ENCODE measurements around the gene DYNC1I2.
"Not testable (repeated sequence)": the region's sequence is repeated elsewhere in the genome, so short reads cannot be mapped to it uniquely, and the experiment has no call there.

Gene DYNC1I2

DNA sequence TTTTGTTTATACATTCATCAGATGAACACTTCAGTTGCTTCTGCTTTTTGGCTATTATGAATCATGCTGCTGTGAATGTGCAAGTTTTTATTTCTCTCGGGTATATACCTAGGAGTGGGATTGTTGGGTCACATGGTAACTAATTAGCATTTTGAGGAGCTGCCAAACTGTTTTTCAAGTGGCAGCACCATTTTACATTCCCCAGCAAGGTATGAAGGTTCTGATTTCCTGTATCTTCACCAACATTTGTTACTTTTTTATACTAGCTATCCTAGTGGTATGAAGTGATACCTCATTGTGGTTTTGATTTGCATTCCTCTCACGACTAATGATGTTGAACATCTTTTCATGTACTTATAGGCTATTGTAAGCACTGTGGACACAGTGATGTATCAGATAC lies 53.9 kb downstream of the DYNC1I2 start:
- no peak overlapping the region for H3K27ac Mint-ChIP-seq
- peaks cover 75% of the 10 kb centered on the region for H3K36me3 Mint-ChIP-seq
- H3K4me3 Mint-ChIP-seq: no peak overlapping the region
- ATAC-seq: peak; percentile 65
- H3K9me3 Mint-ChIP-seq: no peaks in the 10 kb centered on the region
- H3K27me3 Mint-ChIP-seq: no peaks in the 10 kb centered on the region
- H3K4me1 Mint-ChIP-seq: peaks cover 29% of the 10 kb centered on the region

DNA sequence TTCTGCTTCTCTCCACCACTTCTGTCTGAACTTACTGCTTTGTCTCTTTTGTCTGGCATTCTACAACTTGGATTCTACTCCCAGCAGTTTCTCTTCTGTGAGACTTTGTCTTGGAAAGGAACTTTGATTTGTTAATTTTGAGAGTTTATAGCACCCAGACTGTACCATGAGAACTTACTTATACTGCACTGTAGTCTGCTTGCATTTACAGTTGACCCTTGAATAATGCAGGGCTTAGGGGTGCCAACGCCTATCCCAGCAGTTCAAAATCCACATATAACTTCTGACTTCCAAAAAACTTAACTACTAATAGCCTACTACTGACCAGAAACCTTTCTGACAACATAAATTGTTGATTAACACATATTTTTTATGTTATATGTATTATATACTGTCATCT lies 55.5 kb downstream of the DYNC1I2 start:
- no peak for ATAC-seq
- Mint-ChIP-seq H3K27me3 (no peaks in the 10 kb centered on the region), H3K4me3 (no peak overlapping the region), H3K27ac (no peak overlapping the region), H3K9me3 (no peaks in the 10 kb centered on the region), H3K4me1 (peaks cover 29% of the 10 kb centered on the region), H3K36me3 (peaks cover 63% of the 10 kb centered on the region)

DNA sequence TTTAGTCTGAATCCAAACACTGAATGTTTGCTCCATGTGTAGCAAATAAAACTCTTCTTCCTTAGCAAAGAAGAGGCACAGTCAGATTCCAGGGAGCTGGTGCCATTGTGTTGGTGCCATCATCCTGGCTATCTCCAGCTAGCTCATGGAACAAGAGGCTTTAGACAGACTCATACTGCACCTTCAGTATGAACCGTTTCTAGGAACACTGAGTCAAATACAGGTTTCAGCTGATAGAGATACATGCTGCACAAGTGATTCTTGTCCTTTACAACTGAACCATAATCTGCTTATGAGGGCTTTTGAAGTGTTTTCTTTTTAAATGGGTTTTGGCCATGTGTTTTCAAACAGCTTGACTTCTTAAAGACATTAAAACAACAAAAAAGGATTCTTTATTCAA lies 57.9 kb downstream of the DYNC1I2 start:
- Mint-ChIP-seq H3K27ac (no peak overlapping the region), H3K27me3 (no peaks in the 10 kb centered on the region), H3K9me3 (no peaks in the 10 kb centered on the region), H3K4me3 (no peak overlapping the region), H3K4me1 (peaks cover 29% of the 10 kb centered on the region), H3K36me3 (peaks cover 64% of the 10 kb centered on the region)
- ATAC-seq: no peak

DNA sequence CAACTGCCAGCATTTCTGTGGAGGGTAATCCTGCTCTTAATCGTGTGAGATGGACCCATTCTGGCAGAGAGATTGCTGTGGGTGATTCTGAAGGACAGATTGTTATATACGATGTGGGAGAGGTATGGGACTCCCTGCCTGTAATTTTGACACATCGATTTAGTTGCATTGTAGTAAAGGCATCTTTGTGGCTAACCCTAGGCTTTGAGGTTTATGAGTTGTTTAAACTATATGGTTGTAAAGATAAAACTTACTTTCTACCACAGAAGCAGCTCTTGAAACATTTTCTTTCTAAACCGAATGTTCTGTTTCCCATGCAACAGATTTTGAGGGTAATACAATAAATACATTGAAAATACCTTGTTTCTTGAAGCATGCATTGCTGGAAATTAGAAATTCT lies 58.5 kb downstream of the DYNC1I2 start:
- Mint-ChIP-seq H3K4me3 (no peak overlapping the region), H3K27me3 (no peaks in the 10 kb centered on the region), H3K36me3 (peaks cover 63% of the 10 kb centered on the region), H3K4me1 (peaks cover 25% of the 10 kb centered on the region), H3K27ac (no peak overlapping the region), H3K9me3 (no peaks in the 10 kb centered on the region)
- ATAC-seq: no peak

DNA sequence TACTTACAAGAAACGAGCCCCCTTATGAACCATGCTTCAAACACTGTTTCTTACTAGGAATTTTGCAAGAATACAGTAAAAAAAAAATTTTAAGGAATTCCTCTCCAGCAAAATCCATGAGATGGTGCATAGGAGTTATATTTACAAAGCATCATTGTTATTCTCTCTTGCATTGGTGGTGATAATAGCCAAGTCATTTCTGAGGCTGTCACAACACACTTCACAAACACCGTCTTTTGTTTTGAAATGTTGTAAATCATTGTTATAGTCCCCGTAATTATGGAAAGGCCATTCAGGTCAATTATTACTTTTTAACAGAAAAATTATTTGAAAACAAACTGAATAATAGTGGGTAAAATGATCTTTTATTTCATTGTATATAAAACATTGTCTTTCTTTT lies 60.1 kb downstream of the DYNC1I2 start:
- Mint-ChIP-seq H3K36me3 (peaks cover 52% of the 10 kb centered on the region), H3K27ac (no peak overlapping the region), H3K9me3 (no peaks in the 10 kb centered on the region), H3K4me1 (peaks cover 14% of the 10 kb centered on the region), H3K4me3 (no peak overlapping the region), H3K27me3 (no peaks in the 10 kb centered on the region)
- ATAC-seq: no peak

DNA sequence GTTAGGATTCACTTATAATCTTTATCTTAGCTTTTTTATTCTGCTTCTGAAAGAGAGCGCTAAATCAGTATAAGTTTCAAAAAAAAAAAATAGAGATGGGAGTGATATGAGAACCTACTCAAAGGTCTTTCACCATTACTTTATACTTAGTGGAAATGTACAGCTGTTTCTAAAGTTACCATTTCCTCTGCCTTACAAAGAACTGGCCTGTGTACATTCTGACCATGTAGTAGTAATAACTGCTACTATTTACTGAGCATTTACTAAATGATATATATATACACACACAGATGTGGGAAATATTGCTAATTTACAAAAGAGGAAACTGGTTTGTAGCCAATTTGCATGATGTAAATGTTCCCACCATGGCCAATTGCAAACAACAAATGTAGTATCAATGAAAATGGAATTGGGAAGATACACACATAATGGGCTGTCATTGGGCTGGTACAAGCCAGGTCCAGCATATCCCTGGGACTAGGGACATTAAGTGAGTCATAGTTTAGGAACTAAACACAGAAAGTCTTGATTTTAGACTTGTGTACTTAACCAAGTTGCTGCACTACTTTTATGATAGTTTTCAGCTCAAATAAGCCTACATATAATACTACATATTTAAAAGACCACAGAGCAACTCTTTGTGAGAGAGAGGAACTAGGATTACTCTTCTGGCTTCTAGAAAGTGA lies 67.1 kb downstream of the DYNC1I2 start:
- no peak overlapping the region for H3K4me3 Mint-ChIP-seq
- H3K9me3 Mint-ChIP-seq: peaks cover 16% of the 10 kb centered on the region
- no peak overlapping the region for H3K27ac Mint-ChIP-seq
- no peaks in the 10 kb centered on the region for H3K27me3 Mint-ChIP-seq
- peaks cover 65% of the 10 kb centered on the region for H3K36me3 Mint-ChIP-seq
- no peaks in the 10 kb centered on the region for H3K4me1 Mint-ChIP-seq
- no peak for ATAC-seq

DNA sequence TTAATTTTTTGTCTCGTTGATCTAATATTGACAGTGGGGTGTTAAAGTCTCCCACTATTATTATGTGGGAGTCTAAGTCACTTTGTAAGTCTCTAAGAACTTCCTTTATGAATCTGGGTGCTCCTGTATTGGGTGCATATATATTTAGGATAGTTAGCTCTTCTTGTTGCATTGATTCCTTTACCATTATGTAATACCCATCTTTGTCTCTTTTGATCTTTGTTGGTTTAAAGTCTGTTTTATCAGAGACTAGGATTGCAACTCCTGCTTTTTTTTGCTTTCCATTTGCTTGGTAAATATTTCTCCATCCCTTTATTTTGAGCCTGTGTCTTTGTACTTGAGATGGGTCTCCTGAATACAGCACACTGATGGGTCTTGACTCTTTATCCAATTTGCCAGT lies 71.5 kb downstream of the DYNC1I2 start:
- not testable (repeated sequence) for H3K4me3 Mint-ChIP-seq, ATAC-seq, H3K27me3 Mint-ChIP-seq, H3K4me1 Mint-ChIP-seq, H3K27ac Mint-ChIP-seq
- Mint-ChIP-seq H3K9me3 (peaks cover 21% of the 10 kb centered on the region), H3K36me3 (peaks cover 79% of the 10 kb centered on the region)

DNA sequence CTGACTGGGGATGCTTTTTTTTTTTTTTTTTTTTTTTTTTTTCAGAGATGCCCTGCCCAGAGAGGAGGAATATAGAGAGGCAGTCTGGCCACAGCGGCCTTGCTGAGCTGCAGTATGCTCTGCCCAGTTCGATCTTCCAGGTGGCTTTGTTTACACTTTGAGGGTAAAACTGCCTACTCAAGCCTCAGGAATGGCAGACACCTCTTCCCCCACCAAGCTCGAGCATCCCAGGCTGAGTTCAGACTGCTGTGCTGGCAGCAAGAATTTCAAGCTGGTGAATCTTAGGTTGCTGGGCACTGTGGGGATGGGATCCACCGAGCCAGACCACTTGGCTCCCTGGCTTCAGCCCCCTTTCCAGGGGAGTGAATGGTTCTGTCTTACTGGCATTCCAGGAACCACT lies 73.9 kb downstream of the DYNC1I2 start:
- H3K27ac Mint-ChIP-seq, H3K4me1 Mint-ChIP-seq, ATAC-seq, H3K4me3 Mint-ChIP-seq, H3K27me3 Mint-ChIP-seq: not testable (repeated sequence)
- Mint-ChIP-seq H3K9me3 (peaks cover 17% of the 10 kb centered on the region), H3K36me3 (peaks cover 68% of the 10 kb centered on the region)

DNA sequence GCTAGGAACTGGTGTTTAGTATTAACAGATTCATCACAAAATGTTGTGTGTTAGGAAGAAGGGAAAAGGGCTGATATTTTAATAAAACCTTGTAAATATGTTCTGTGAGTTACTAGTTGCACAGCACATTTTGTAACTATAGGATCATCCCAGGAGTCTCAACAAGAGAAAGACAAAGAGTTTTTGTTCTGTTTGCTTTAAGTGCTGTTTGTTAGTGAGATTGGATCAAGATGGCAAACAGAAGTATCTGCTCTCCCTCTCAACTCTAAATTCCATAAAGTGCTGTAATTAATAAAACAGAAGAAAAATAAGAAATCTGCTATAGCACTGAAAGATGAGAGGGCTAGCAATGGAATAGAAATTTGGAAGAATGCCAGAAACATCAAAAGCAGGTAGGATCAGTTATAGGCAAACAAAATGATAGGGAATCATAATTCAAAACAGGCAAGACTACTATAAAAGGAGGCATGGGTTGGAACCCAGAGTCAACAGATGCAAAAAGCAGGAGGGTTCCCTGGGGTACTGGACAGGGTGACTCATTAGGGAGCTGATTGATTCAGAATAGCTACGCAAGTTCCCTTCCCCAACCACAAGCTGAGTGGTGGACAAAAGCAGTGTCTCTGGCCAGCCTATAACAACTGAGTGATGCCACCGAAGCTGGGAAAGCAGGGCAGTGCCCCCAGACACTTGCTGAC lies 75.8 kb downstream of the DYNC1I2 start:
- Mint-ChIP-seq H3K9me3 (peaks cover 11% of the 10 kb centered on the region), H3K36me3 (peaks cover 60% of the 10 kb centered on the region), H3K27ac (no peak overlapping the region), H3K4me1 (no peaks in the 10 kb centered on the region), H3K27me3 (no peaks in the 10 kb centered on the region), H3K4me3 (no peak overlapping the region)
- ATAC-seq: no peak

DNA sequence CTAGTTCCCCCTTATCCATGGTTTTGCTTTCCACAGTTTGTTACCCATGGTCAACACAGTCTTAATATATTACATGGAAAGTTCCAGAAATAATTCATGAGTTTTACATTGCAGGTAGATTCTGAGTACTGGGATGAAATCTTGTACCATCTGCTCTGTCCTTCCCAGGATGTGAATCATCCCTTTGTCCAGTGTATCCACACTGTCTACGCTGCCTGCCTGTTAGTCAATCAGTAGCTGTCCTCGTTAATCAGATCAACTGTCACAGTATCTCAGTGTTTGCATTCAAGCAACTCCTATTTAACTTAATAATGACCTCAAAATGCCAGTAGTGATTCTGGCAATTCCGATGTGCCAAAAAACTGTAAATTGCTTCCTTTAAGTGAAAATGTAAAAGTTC lies 76.3 kb downstream of the DYNC1I2 start:
- no peaks in the 10 kb centered on the region for H3K4me1 Mint-ChIP-seq
- no peak for ATAC-seq
- H3K36me3 Mint-ChIP-seq: peaks cover 54% of the 10 kb centered on the region

DNA sequence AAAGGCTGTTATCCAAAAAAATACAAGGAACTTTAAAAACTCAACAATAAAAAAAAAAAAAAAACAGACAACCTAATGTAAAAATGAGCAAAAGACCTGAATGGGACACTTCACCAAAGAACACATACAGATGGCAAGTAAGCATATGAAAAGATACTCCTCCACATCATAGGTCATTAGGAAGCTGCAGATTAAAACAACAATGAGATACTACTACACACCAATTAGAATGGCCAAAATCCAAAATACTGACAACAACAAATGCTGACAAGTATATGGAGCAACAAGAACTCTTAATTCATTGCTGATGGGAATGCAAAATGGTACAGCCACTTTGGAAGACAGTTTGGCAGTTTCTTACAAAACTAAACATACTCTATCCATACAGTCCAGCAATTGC lies 84.2 kb downstream of the DYNC1I2 start:
- Mint-ChIP-seq H3K4me1 (no peaks in the 10 kb centered on the region), H3K36me3 (peaks cover 51% of the 10 kb centered on the region), H3K27me3 (no peaks in the 10 kb centered on the region), H3K4me3 (no peak overlapping the region), H3K9me3 (peaks cover 17% of the 10 kb centered on the region), H3K27ac (no peak overlapping the region)
- no peak for ATAC-seq

More for the DNA sequence above, 76.3 kb downstream of the DYNC1I2 start:
- Mint-ChIP-seq H3K27ac (no peak overlapping the region), H3K27me3 (no peaks in the 10 kb centered on the region), H3K9me3 (peaks cover 6% of the 10 kb centered on the region), H3K4me3 (no peak overlapping the region)

DNA sequence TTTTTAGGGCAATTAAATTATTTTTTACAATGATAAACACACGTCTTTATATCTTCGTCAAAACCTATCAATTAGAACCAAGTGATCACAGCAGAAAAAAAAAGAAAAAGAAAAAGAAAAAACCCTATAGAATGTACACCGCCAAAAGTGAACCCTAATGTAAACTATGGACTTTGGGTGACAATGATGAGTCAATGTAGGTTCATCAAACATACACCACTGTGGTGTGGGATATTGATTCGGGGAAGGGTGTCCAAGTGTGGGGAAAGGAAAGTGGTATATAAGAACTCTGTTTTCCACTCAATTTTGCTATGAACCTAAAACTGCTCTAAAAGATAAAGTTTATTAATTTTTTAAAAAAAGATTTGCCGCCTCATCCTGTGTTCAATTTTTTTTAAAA lies 85.1 kb downstream of the DYNC1I2 start:
- Mint-ChIP-seq H3K9me3 (peaks cover 17% of the 10 kb centered on the region), H3K4me3 (no peak overlapping the region), H3K36me3 (peaks cover 45% of the 10 kb centered on the region), H3K27me3 (no peaks in the 10 kb centered on the region), H3K4me1 (no peaks in the 10 kb centered on the region), H3K27ac (no peak overlapping the region)
- no peak for ATAC-seq

DNA sequence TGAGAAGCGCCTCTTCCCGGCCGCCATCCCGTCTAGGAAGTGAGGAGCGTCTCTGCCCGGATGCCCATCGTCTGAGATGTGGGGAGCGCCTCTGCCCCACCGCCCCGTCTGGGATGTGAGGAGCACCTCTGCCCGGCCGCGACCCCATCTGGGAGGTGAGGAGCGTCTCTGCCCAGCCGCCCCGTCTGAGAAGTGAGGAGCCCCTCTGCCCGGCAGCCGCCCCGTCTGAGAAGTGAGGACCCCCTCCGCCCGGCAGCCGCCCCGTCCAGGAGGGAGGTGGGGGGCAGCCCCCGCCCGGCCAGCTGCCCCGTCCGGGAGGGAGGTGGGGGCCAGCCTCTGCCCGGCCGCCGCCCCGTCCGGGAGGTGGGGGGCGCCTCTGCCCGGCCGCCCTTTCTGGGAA lies 87.3 kb downstream of the DYNC1I2 start:
- H3K27ac Mint-ChIP-seq, ATAC-seq, H3K4me1 Mint-ChIP-seq, H3K27me3 Mint-ChIP-seq, H3K4me3 Mint-ChIP-seq: not testable (repeated sequence)
- Mint-ChIP-seq H3K9me3 (peaks cover 21% of the 10 kb centered on the region), H3K36me3 (peaks cover 46% of the 10 kb centered on the region)

DNA sequence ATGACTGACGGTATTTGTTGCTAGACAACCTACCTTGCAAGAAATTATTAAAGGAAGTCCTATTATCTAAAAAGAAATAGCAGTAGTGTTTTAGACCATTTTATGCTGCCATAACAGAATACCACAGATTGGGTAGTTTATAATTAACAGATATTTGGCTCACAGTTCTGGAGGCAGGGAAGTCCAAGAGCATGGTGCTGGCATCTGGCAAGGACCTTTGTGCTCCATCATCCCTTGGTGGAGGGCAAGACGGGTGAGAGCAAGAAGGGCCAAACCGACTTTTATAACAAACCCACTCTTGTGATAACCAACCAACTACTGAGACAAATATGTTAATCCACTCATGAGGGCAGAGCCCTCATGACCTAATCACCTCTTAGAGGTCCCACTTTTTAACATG lies 91.2 kb downstream of the DYNC1I2 start:
- Mint-ChIP-seq H3K4me3 (no peak overlapping the region), H3K27ac (no peak overlapping the region), H3K27me3 (no peaks in the 10 kb centered on the region), H3K36me3 (peaks cover 46% of the 10 kb centered on the region), H3K4me1 (no peaks in the 10 kb centered on the region), H3K9me3 (peaks cover 14% of the 10 kb centered on the region)
- no peak for ATAC-seq

DNA sequence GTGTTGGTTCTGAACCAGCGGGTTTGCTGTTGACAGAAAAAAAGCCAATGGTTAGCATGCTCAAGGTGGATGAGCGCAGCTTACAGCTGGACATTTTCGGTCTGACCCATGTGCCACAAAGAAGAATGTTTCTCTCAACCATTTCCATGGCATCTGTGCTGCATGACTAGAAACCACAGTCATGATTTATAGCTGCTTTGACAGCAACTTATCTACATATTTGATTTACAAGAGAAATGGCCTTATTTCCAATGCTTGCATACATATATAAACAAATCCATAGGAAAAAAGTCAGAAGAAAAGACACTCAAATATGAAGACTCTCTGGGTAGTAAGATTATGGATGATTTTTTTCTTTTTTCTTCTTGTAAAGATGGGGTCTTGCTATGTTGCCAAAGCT lies 98.2 kb downstream of the DYNC1I2 start:
- no peak for ATAC-seq
- Mint-ChIP-seq H3K27me3 (no peaks in the 10 kb centered on the region), H3K4me3 (no peak overlapping the region), H3K4me1 (no peaks in the 10 kb centered on the region), H3K9me3 (peaks cover 3% of the 10 kb centered on the region), H3K27ac (no peak overlapping the region), H3K36me3 (peaks cover 68% of the 10 kb centered on the region)

DNA sequence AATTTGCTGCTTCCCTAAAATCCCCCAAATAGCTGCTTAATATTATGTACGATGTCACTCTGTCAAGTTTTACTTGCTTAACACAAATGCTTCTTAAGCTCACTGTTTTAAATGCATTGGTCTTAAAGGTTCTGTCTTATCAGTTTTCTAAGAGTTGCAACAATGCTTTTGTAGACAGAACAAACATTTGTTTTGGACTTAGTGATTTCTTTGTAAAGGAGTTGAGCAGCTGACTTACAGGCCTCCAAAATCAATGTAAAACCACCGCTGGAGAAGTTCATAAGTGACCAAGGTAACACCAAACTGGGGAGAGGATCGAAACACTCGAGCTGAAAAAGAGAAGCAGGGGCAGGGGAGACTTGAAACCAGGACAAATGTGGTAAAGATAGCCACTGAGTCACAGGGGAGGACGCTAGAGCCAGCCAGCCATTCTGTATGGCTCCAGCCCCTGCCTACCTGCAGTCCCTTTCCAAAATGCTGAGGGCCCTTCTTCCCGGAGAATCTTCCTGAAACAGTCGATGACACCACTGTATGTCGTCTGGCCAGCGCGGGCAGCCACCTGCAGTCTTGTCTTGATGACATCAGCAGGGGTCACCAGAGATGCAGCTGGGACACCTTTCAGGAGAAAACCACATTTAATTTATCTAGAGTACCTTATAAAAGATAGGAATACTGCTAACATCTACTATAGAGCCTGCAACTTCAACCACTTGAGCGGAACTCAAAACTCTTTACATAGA lies 100.2 kb downstream of the DYNC1I2 start:
- no peaks in the 10 kb centered on the region for H3K27me3 Mint-ChIP-seq
- no peak overlapping the region for H3K27ac Mint-ChIP-seq
- H3K4me3 Mint-ChIP-seq: no peak overlapping the region
- ATAC-seq: no peak
- H3K9me3 Mint-ChIP-seq: peaks cover 2% of the 10 kb centered on the region
- H3K36me3 Mint-ChIP-seq: peaks cover 72% of the 10 kb centered on the region
- H3K4me1 Mint-ChIP-seq: no peaks in the 10 kb centered on the region

Measured in stimulated activated memory B cell treated with anti-CD40 and anti-IgM and Interleukin-4, amounts not matched to agents 10 μg/mL and 1 μg/mL and 100 μg/mL, for 72 hours (primary cell).